ENCODE results near the gene RAB7A.

Gene RAB7A

DNA sequence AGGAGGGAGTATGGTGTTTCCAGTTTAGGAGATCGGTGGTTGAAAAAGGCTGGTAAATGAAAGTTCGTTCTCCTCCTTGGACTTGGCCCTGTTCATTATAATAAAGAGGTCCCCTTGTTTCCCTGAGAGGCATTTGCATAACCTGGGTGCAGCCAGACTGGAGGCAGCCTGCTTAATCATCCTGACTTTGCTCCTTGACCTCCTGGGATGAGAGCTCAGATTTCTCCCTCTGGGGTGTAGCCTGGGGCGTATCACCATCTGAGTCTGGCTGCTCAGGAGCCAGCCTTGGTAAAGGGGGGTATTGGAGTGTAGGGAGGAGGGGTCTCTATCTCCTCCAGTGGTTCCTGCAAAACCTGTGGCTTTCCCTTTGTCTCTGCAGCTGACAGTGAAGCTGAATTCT is 132.2 kb downstream of the RAB7A start:
- no peak for DNase-seq

DNA sequence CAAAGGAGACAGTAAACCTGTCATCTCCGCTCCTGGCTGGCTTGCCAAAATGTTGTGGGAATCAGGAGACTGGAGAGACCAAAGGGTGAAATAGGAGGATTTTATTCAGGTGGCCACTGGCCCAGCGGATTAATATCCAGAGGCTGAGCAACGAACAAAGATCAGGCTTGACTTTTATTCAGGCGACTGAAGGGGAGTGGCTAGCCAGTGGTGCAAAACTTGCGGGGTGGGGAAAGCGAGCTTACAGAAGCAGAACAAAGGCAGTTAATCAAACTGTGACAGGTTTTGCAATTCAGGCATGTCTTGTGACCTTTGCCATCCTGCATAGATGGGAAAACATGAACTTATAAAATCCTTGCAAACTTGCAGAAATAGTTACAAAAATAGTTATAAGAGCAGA is 133.6 kb downstream of the RAB7A start:
- DNase-seq: no peak

DNA sequence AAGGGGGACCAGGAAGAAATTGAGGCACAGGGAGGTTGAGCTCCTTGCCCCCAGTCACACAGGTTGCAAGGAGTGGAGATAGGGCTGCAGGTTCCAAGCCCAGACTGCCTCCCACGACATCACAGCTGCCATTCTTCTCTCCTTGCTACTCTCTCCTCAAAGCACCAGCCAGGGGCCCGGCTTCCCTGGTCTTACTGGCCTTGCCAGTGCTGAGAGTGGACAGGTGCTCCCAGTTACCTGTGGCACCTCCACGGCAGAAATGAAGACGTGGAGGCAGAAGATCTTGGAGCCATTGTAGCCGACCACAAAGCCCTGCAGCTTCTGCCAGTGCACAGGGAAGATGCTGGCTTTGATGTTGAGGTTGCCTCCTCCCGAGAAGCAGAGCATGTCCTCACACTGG is 135.5 kb downstream of the RAB7A start:
- DNase-seq: no peak

DNA sequence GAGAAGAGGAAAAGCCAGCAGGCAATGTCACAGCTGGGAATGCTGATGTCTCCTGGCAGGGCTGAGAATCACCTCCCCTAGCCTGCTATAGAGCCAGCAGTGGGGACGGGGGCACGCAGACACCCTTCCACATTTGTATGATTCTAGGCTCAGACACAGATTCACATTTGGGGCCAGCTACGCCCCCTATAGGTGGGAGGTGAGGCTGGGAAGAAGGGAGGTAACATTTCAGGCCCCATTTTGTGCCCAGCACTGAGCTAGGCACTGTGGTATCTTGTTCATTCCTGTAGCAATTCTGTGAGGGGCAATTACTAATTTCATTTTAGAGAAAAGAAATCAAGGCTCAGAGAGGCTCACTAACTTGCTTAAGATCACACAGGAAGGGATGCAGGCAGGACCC is 137.6 kb downstream of the RAB7A start:
- DNase-seq: no peak
